ENCODE results near the gene INSYN2B. TPM values are rescaled to one million over a fixed set of nuclear protein-coding genes. Genes with fewer than 3 reads are reported as not detected.

The INSYN2B gene
- total RNA-seq, 1 experiment from 2014 or later: 1.5 TPM

DNA sequence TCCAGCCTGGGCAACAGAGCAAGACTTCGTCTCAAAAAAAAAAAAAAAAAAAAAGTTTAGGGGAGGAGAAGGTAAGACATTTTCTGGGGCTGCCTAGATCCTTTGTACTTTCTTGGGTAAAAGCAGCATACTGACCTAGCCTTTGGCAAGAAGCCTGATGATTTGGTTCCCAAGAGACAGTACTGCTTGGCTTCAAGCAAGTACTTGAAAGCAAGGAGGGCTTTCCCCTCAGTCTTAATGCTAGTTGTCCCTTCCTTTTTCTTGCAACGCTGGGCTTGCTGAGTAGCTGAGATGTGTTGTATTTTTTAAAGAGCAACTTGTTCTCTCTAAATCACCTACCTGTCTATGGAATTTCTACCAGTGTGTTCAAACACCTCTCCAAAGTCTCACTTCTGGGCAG, 76.2 kb downstream of the INSYN2B start:
- POLR2A ChIA-PET (ENCODE audit: unreplicated experiment): no interaction called here
- BruUV-seq (replicated peaks): no TSS peak
- no peak for ATAC-seq

DNA sequence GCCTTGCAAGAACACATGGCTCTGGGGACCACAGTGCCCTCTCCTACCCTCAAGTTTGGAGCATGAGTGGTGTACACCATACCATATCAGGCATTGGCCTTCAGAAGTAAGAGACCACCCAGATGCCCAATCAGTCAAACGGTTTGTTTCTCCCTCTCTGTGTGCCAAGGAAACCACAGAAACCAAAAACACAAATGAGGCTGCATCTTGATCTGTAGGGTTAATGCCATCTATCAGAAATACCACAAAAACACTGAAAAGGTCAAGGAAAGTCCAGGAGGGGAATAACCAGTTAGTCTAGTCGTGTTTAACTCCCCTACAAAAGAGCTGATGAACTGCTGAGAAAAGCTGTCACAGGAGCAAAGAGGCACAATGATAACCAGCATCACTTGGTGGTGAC, 78.4 kb downstream of the INSYN2B start:
- Histone ChIP-seq H3K4me2 (ENCODE audit: low read length) (no peak overlapping the region), H3K4me1 (ENCODE audit: insufficient read depth, low read length) (no peaks in the 10 kb centered on the region), H3K9ac (ENCODE audit: low read length) (no peak overlapping the region), H3F3A (ENCODE audit: low read length, unreplicated experiment) (no peaks in the 10 kb centered on the region), H4K20me1 (ENCODE audit: low read length) (no peaks in the 10 kb centered on the region), H3K36me3 (ENCODE audit: low read depth, low read length) (no peaks in the 10 kb centered on the region), H2AFZ (ENCODE audit: low read length) (no peak overlapping the region), H3K9me3 (ENCODE audit: low read length) (no peaks in the 10 kb centered on the region), H3K4me3 (ENCODE audit: low read length) (no peak overlapping the region), H3K79me2 (ENCODE audit: low read length) (no peaks in the 10 kb centered on the region), H3K27me3 (ENCODE audit: low read length) (no peaks in the 10 kb centered on the region), H3K27ac (ENCODE audit: low read length) (no peak overlapping the region), H3K9me2 (replicated peaks; ENCODE audit: low read length) (no peaks in the 10 kb centered on the region)
- DNase-seq (no peak), ATAC-seq (no peak)
- intact Hi-C loops (cut with micrococcal nuclease): no loop called here
- TF ChIP-seq EZH2phosphoT487 (IDR thresholded peaks at IDR 0.05; ENCODE audit: borderline replicate concordance, low read length) (no peak), CTCF (conservative IDR thresholded peaks at IDR 0.05; ENCODE audit: low read depth, low read length) (no peak), EZH2 (IDR thresholded peaks at IDR 0.05; ENCODE audit: low read length, unreplicated experiment) (no peak)
- POLR2A ChIA-PET (ENCODE audit: unreplicated experiment): no interaction called here
- CTCF ChIA-PET: no interaction called here
- no TSS peak for BruUV-seq (replicated peaks)

More for the DNA sequence above, 76.2 kb downstream of the INSYN2B start:
- no peak overlapping the region for H3K27ac ChIP-seq (ENCODE audit: low read length)
- no peak overlapping the region for H2AFZ ChIP-seq (ENCODE audit: low read length)
- CTCF ChIA-PET: no interaction called here
- H3K9ac ChIP-seq (ENCODE audit: low read length): no peak overlapping the region
- no peaks in the 10 kb centered on the region for H3K9me2 ChIP-seq (replicated peaks; ENCODE audit: low read length)
- no peaks in the 10 kb centered on the region for H3F3A ChIP-seq (ENCODE audit: low read length, unreplicated experiment)
- no peaks in the 10 kb centered on the region for H3K27me3 ChIP-seq (ENCODE audit: low read length)
- no peaks in the 10 kb centered on the region for H4K20me1 ChIP-seq (ENCODE audit: low read length)
- H3K9me3 ChIP-seq (ENCODE audit: low read length): no peaks in the 10 kb centered on the region
- DNase-seq: no peak
- H3K4me3 ChIP-seq (ENCODE audit: low read length): no peak overlapping the region
- no peaks in the 10 kb centered on the region for H3K4me1 ChIP-seq (ENCODE audit: insufficient read depth, low read length)
- intact Hi-C loops (cut with micrococcal nuclease): no loop called here
- no peak for TF ChIP-seq EZH2 (IDR thresholded peaks at IDR 0.05; ENCODE audit: low read length, unreplicated experiment)
- TF ChIP-seq CTCF (conservative IDR thresholded peaks at IDR 0.05; ENCODE audit: low read depth, low read length): no peak
- TF ChIP-seq EZH2phosphoT487 (IDR thresholded peaks at IDR 0.05; ENCODE audit: borderline replicate concordance, low read length): no peak
- no peaks in the 10 kb centered on the region for H3K36me3 ChIP-seq (ENCODE audit: low read depth, low read length)
- no peaks in the 10 kb centered on the region for H3K79me2 ChIP-seq (ENCODE audit: low read length)
- H3K4me2 ChIP-seq (ENCODE audit: low read length): no peak overlapping the region

GRCh38 chr5:169897481-169897880, 82.8 kb downstream of the INSYN2B start:
- no peaks in the 10 kb centered on the region for H4K20me1 ChIP-seq (ENCODE audit: low read length)

More at GRCh38 chr5:169897481-169897880, 82.8 kb downstream of the INSYN2B start:
- H3K4me1 ChIP-seq (ENCODE audit: insufficient read depth, low read length): no peaks in the 10 kb centered on the region
- no peak overlapping the region for H3K4me3 ChIP-seq (ENCODE audit: low read length)
- H2AFZ ChIP-seq (ENCODE audit: low read length): no peak overlapping the region
- H3K79me2 ChIP-seq (ENCODE audit: low read length): no peaks in the 10 kb centered on the region
- intact Hi-C loops (cut with micrococcal nuclease): no loop called here
- BruUV-seq (replicated peaks): no TSS peak
- H3F3A ChIP-seq (ENCODE audit: low read length, unreplicated experiment): no peaks in the 10 kb centered on the region
- POLR2A ChIA-PET (ENCODE audit: unreplicated experiment): no interaction called here
- TF ChIP-seq EZH2 (IDR thresholded peaks at IDR 0.05; ENCODE audit: low read length, unreplicated experiment) (no peak), CTCF (conservative IDR thresholded peaks at IDR 0.05; ENCODE audit: low read depth, low read length) (no peak), EZH2phosphoT487 (IDR thresholded peaks at IDR 0.05; ENCODE audit: borderline replicate concordance, low read length) (no peak)
- H3K9ac ChIP-seq (ENCODE audit: low read length): no peak overlapping the region
- no peaks in the 10 kb centered on the region for H3K9me3 ChIP-seq (ENCODE audit: low read length)
- CTCF ChIA-PET: interaction anchor here (0.7 kb wide), 2 partner anchors 83 to 431 kb away, joined by 3 read pairs; no protein-coding TSS in a partner anchor
- H3K4me2 ChIP-seq (ENCODE audit: low read length): no peak overlapping the region
- ATAC-seq (no peak), DNase-seq (no peak)
- no peaks in the 10 kb centered on the region for H3K27me3 ChIP-seq (ENCODE audit: low read length)
- no peak overlapping the region for H3K27ac ChIP-seq (ENCODE audit: low read length)
- no peaks in the 10 kb centered on the region for H3K9me2 ChIP-seq (replicated peaks; ENCODE audit: low read length)
- H3K36me3 ChIP-seq (ENCODE audit: low read depth, low read length): no peaks in the 10 kb centered on the region
